NB4 (cell line): ENCODE measurements around the gene PHKB.

Source experiments
- MYC ChIP-seq: IDR thresholded peaks from 2 replicates; pipeline ENCODE4 v1.6.1; 2011; ENCODE audit warnings: low read depth, low read length
- POLR2A ChIP-seq: IDR thresholded peaks from 2 replicates; pipeline ENCODE4 v1.6.1; 2011; ENCODE audit warnings: mild to moderate bottlenecking; ENCODE audit not compliant: insufficient read length; ENCODE audit errors: extremely low read depth
- TF ChIP-seq, protein P1 (sequence below): IDR thresholded peaks from one replicate; pipeline ENCODE4 v1.5.1; 2012; ENCODE audit warnings: low read depth, low read length

DNA sequence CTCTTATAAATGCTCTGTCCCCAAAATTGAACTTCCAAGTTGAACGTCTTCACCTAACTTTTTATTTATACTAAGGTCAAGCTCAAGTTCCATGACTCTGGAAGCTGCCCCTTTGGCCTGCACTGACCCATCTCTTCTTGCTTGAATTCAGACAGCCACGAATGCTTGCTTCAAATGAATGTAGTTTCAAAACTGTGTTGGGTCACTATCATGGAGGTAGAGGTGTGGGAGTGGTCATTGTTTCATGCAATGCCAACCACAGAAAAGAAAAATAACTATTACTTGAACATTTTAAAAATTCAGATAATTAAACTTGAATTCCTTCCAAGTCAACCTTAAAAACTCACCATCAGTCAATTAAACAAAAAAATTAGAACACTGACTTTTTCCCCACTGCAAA lies 2.8 kb upstream of the PHKB start:
- TF ChIP-seq, protein P1, sequence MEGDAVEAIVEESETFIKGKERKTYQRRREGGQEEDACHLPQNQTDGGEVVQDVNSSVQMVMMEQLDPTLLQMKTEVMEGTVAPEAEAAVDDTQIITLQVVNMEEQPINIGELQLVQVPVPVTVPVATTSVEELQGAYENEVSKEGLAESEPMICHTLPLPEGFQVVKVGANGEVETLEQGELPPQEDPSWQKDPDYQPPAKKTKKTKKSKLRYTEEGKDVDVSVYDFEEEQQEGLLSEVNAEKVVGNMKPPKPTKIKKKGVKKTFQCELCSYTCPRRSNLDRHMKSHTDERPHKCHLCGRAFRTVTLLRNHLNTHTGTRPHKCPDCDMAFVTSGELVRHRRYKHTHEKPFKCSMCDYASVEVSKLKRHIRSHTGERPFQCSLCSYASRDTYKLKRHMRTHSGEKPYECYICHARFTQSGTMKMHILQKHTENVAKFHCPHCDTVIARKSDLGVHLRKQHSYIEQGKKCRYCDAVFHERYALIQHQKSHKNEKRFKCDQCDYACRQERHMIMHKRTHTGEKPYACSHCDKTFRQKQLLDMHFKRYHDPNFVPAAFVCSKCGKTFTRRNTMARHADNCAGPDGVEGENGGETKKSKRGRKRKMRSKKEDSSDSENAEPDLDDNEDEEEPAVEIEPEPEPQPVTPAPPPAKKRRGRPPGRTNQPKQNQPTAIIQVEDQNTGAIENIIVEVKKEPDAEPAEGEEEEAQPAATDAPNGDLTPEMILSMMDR: no peak
- TF ChIP-seq MYC: no peak
- TF ChIP-seq POLR2A: no peak
